Measurements from ENCODE around the gene GPR61. TPM values are rescaled to one million over a fixed set of nuclear protein-coding genes. Genes with fewer than 3 reads are reported as not detected.

The GPR61 gene
- total RNA-seq, 1 donor from 2014 or later = 0.08 TPM

DNA sequence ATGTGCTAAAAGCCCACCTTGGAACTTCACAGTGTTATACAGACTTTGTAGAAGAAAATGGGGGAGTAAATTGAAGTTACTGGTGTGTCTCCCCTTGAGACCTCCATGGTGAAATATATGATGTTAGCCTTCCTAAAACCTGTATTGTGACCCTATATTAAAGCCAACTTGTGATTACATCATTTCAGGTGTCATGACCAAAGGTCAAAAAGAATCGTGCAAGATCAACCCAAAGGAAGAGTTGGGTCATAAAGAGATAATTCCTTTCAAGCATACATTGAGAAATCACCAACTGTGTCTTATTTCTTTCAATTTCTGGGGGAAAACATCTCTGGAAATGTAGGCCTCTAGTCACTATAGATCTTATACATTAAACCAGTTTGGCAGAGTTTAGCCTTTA lies 45.1 kb downstream of the GPR61 start:
- no peak for DNase-seq
- Histone ChIP-seq H3K36me3 (peaks cover 84% of the 10 kb centered on the region), H3K27ac (replicated peaks) (no peak overlapping the region), H3K27me3 (ENCODE audit: low read depth) (no peaks in the 10 kb centered on the region), H3K4me3 (no peak overlapping the region), H3K4me1 (peaks cover 2% of the 10 kb centered on the region), H3K9me3 (replicated peaks) (no peaks in the 10 kb centered on the region)
- intact Hi-C loops (cut with micrococcal nuclease) = no loop called here
- TF ChIP-seq CTCF (IDR thresholded peaks at IDR 0.05; ENCODE audit: borderline replicate concordance) = no peak

GRCh38 chr1:109586055-109586454 lies 46.4 kb downstream of the GPR61 start:
- Histone ChIP-seq H3K4me3 (no peak overlapping the region), H3K27ac (replicated peaks) (no peak overlapping the region), H3K36me3 (peaks cover 85% of the 10 kb centered on the region), H3K27me3 (ENCODE audit: low read depth) (no peaks in the 10 kb centered on the region), H3K9me3 (replicated peaks) (no peaks in the 10 kb centered on the region), H3K4me1 (no peaks in the 10 kb centered on the region)
- TF ChIP-seq CTCF (IDR thresholded peaks at IDR 0.05; ENCODE audit: borderline replicate concordance) = no peak
- intact Hi-C loops (cut with micrococcal nuclease) = no loop called here
- DNase-seq = no peak

GRCh38 chr1:109589177-109589576 lies 49.5 kb downstream of the GPR61 start:
- Histone ChIP-seq H3K4me3 (no peak overlapping the region), H3K4me1 (no peaks in the 10 kb centered on the region), H3K9me3 (replicated peaks) (no peaks in the 10 kb centered on the region), H3K36me3 (peaks cover 91% of the 10 kb centered on the region), H3K27me3 (ENCODE audit: low read depth) (no peaks in the 10 kb centered on the region), H3K27ac (replicated peaks) (no peak overlapping the region)
- DNase-seq = no peak
- intact Hi-C loops (cut with micrococcal nuclease) = no loop called here
- TF ChIP-seq CTCF (IDR thresholded peaks at IDR 0.05; ENCODE audit: borderline replicate concordance) = no peak

- Histone ChIP-seq H3K27me3 (ENCODE audit: low read depth) (no peaks in the 10 kb centered on the region), H3K36me3 (peaks cover 87% of the 10 kb centered on the region), H3K4me1 (no peaks in the 10 kb centered on the region)
Observed at GRCh38 chr1:109589679-109590078, 50.0 kb downstream of the GPR61 start.

DNA sequence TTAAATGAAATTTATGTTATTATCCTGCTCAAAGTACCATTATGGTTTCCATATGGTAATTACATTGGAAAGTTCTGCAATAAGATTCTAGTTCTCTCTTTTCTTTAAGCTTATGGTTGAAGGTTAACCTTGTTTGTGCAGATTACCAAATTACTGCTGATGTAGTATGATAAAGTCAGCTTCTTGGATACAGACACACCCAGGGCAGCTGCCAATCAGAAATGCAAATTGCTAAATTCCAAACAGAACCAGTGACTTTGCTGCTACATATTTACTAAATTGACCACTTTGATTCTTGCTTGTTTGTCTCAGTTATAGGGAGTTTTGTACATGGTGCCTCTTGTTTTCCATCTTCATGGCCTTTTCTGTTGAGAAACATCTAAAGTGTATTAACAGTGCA lies 53.2 kb downstream of the GPR61 start:
- no peak for TF ChIP-seq CTCF (IDR thresholded peaks at IDR 0.05; ENCODE audit: borderline replicate concordance)
- Histone ChIP-seq H3K9me3 (replicated peaks) (no peaks in the 10 kb centered on the region), H3K4me1 (no peaks in the 10 kb centered on the region), H3K27ac (replicated peaks) (no peak overlapping the region), H3K4me3 (no peak overlapping the region), H3K27me3 (ENCODE audit: low read depth) (no peaks in the 10 kb centered on the region), H3K36me3 (peaks cover 85% of the 10 kb centered on the region)
- intact Hi-C loops (cut with micrococcal nuclease) = no loop called here
- no peak for DNase-seq

More at GRCh38 chr1:109589679-109590078, 50.0 kb downstream of the GPR61 start:
- Histone ChIP-seq H3K27ac (replicated peaks) (no peak overlapping the region), H3K4me3 (no peak overlapping the region), H3K9me3 (replicated peaks) (no peaks in the 10 kb centered on the region)
- intact Hi-C loops (cut with micrococcal nuclease) = no loop called here
- DNase-seq = no peak
- TF ChIP-seq CTCF (IDR thresholded peaks at IDR 0.05; ENCODE audit: borderline replicate concordance) = no peak

DNA sequence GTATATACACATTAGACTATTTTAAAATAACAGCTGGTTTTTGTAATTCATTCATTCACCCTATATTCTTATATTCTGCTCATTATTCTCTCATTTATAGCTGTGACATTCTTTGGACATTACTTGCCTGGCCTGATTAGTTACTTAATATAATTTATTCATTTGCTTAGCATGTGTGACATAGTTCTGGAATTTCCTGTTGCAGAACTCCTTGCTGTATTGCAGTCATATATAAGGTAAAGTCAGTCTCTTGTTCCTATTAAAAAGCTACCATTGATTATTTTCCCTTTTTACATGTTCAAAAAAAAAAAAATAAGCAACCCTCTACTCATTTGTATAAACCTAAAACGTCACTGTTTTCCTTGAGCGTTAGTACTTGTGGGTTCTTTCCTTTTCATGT lies 55.9 kb downstream of the GPR61 start:
- no peak for TF ChIP-seq CTCF (IDR thresholded peaks at IDR 0.05; ENCODE audit: borderline replicate concordance)
- no peak overlapping the region for H3K27ac ChIP-seq (replicated peaks)
- H3K4me1 ChIP-seq = no peaks in the 10 kb centered on the region
- H3K4me3 ChIP-seq = no peak overlapping the region
- H3K9me3 ChIP-seq (replicated peaks) = no peaks in the 10 kb centered on the region
- H3K27me3 ChIP-seq (ENCODE audit: low read depth) = no peaks in the 10 kb centered on the region
- intact Hi-C loops (cut with micrococcal nuclease) = no loop called here
- peaks cover 72% of the 10 kb centered on the region for H3K36me3 ChIP-seq
- DNase-seq = no peak
